Stimulated activated CD4-positive, alpha-beta T cell treated with anti-CD3 and anti-CD28 coated beads, Interleukin-12 subunit alpha, Interleukin-12 subunit beta, amount 100 ng/mL, for 24 hours (primary cell): ENCODE results near the gene SSUH2.

ENCODE experiments used
- DNase-seq, 2 experiments: peaks; one replicate each; pipeline ENCODE4 v3.0.0-alpha.2; 2020; ENCODE audit warnings: low read depth in 2 of 2

The SSUH2 gene

GRCh38 chr3:8608791-8609467, 35.7 kb downstream of the SSUH2 start:
- DNase-seq: no peak

GRCh38 chr3:8608041-8608790, 36.4 kb downstream of the SSUH2 start:
- DNase-seq: no peak

GRCh38 chr3:8607234-8608040, 37.2 kb downstream of the SSUH2 start:
- no peak for DNase-seq

GRCh38 chr3:8606701-8607231, 37.8 kb downstream of the SSUH2 start:
- DNase-seq: no peak

- no peak for DNase-seq
These were observed 39.6 kb downstream of the SSUH2 start for GRCh38 chr3:8604988-8605387.

- no peak for DNase-seq
These were observed 40.6 kb downstream of the SSUH2 start for GRCh38 chr3:8604006-8604405.

- no peak for DNase-seq
These were observed 41.4 kb downstream of the SSUH2 start for GRCh38 chr3:8603115-8603710.

- DNase-seq: no peak
These were observed 44.1 kb downstream of the SSUH2 start for GRCh38 chr3:8600457-8600856.

GRCh38 chr3:8599146-8599545, 45.5 kb downstream of the SSUH2 start:
- no peak for DNase-seq

- no peak for DNase-seq
These were observed 47.3 kb downstream of the SSUH2 start for GRCh38 chr3:8597219-8597853.

GRCh38 chr3:8596321-8597218, 48.0 kb downstream of the SSUH2 start:
- no peak for DNase-seq

- DNase-seq: no peak
These were observed 48.9 kb downstream of the SSUH2 start for GRCh38 chr3:8595695-8596115.

- no peak for DNase-seq
These were observed 49.3 kb downstream of the SSUH2 start for GRCh38 chr3:8595252-8595651.

GRCh38 chr3:8593021-8593827, 51.4 kb downstream of the SSUH2 start:
- no peak for DNase-seq

GRCh38 chr3:8589880-8590556, 54.6 kb downstream of the SSUH2 start:
- DNase-seq: no peak

GRCh38 chr3:8584661-8585060, 59.9 kb downstream of the SSUH2 start:
- DNase-seq: no peak

- no peak for DNase-seq
These were observed 62.7 kb downstream of the SSUH2 start for GRCh38 chr3:8581806-8582445.

GRCh38 chr3:8581373-8581772, 63.2 kb downstream of the SSUH2 start:
- DNase-seq: no peak
